Lung microvascular endothelial cell (primary cell): ENCODE results near the gene BICD1. TPM values are rescaled to one million over a fixed set of nuclear protein-coding genes. Genes with fewer than 3 reads are reported as not detected.
A peak's percentile ranks its signal among the peaks of the same experiment; 100 is the strongest.
"Not testable (repeated sequence)": the region's sequence is repeated elsewhere in the genome, so short reads cannot be mapped to it uniquely, and the experiment has no call there.

Source experiments
- DNase-seq, 2 donors: peaks; one replicate each; pipeline versions ENCODE4 v3.0.0 to v3.0.0-alpha.2; 2010; ENCODE audit warnings: low read depth in 2 of 2
- total RNA-seq: library from RNA; depleted of rRNA; stranded (reverse); fragments of >200 nt; gene quantifications from 2 replicates; pipeline ENCODE4 v1.2.1, GENCODE V29; 2014

Gene BICD1
- total RNA-seq, 1 donor from 2014 or later, result 20.2 TPM

DNA sequence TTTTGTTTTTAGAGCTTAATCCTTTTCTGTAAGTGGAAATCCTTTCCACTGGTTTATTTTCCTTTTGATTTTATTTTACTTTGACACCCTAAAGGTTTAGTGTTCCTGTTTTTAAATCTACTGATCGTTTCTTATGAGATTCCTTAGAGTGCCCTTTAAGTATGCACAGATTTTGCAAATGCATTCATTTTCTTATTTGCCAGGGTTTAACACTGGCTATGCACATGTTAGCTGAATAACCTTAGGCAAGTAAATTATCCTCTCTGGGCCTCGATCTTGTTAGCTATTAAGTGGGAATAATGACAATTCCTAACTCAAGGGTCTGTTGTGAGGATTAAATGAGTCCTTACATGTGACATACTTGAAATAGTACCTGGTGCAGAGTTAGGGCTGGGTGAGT, 136.0 kb downstream of the BICD1 start:
- no peak for DNase-seq

DNA sequence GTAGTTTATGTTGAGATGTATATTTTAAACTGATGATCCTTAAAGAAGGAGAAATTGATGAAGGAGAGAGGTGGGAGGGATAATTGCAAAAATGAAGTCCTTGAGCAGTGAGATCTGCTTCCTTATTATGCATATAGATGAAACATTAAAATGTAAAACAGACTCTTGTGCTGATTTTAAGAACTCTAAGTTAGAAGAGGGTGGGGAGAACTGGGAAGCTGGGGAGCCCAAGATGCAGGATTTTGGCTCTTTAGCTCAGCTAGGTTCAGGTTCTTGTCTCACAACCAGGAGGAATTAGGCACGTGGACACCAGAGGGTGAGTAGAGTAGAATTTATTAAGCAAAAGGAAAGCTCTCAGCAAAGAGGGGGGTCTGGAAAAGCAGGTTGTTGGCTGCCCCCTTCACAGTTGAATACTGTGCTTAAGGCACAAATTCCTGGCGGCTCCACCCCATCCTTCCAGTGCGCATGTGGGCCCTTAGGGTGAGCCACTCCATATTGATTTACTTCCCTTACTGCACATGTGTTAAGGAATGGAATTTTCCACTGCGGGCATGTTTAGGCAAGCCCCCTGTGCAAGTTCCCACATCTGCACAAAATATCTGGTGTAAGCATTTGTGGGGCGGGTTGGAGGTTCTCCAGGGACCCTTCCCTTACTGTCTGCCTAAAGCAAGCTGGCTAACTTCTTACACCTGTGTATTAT, 141.9 kb downstream of the BICD1 start:
- DNase-seq, result no peak

DNA sequence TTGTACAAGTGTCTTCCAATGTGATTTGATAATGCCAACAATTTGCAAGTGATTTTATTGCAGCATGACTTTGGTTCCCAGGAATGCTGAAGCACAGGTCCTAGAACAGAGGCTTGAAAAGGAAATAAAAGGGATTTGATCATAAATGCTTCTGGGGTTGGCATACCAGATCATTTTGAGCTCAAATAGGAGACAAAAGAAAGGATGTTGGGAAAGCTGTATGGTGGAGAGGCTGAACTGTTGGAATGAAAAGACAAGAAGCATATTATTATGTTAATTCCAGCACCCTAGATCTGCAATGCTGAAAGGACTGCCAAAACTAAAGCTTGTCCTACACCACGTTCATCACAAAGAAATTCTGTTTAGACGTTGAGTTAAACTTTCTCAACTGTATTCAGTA, 143.1 kb downstream of the BICD1 start:
- DNase-seq, result no peak

GRCh38 chr12:32252199-32253073, 145.8 kb downstream of the BICD1 start:
- no peak for DNase-seq

- DNase-seq, result no peak
Observed at GRCh38 chr12:32253154-32253790, 146.6 kb downstream of the BICD1 start.

DNA sequence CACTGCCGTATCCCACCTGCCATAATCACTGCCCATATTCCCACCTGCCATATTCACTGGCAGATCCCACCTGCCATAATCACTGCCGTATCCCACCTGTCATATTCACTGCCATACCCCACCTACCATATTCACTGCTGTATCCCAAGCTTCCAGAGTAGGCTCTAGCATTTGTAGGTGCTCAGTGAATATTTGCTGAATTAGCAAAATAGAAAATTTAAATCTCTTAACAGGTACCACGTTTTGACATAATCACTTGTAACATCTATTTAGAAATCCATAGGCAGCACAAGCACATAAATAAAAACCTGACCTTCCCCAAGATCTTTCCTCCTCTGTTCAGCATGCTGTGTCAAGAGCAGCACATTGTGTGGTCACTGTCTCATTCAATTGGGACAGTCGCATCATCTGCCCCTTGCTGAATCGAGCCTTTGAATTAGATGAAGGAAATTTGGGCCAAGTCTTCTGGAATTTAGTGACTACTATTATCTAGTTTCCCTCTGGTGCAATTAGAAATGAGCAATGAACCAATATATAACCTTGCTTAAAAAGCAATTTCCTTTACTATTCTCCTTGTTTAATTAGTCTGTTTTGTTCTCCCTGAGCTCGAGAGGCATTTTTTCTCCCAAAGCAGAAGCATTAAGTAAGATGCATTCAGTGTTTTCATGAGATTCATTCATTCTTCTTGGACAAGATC, 147.8 kb downstream of the BICD1 start:
- no peak for DNase-seq

GRCh38 chr12:32255588-32255987, 148.9 kb downstream of the BICD1 start:
- DNase-seq, result no peak

- no peak for DNase-seq
Observed at GRCh38 chr12:32257695-32258496, 151.2 kb downstream of the BICD1 start.

- DNase-seq, result peak in 1 of 2 donors; percentile 21
Observed at GRCh38 chr12:32260696-32261095, 154.0 kb downstream of the BICD1 start.

- peak in 1 of 2 donors; percentile 20 for DNase-seq
Observed at GRCh38 chr12:32261638-32262037, 155.0 kb downstream of the BICD1 start.

DNA sequence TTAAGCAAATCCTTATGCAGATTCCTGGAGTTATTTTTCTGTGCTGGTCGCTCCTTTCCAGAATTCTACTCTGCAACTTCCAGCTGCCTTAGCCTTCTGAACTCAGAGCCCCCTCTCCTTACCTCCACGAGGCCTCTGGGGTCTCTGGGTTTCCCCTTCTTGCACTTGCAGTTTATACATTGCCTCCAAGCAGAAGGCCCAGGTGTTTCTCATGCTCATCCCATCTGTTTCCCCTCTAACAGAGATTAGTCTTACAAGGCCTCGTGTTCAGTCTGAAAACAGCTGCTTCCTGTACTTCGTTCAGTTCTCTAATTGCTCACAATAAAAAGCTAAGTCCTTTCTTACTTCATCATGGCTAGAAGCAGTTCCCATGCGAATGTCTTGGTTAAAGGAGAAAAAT, 158.3 kb downstream of the BICD1 start:
- DNase-seq, result peak in 1 of 2 donors; percentile 94

DNA sequence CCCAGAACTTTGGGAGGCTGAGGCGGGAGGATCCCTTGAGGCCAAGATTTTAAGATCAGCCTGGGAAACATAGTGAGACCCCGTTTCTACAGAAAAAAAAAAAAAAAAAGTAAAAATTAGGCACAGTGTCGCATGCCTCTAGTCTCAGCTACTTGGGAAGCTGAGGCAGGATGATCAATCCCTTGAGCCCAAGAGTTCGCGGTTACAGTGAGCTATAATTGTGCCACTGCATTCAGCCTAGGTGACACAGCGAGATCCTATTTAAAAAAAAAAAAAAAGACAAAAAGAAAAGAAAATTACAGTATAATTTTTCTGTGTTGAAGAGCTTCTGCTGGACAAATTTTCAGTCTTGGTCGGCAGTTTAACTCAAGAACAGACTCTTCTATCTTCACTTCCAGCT, 158.8 kb downstream of the BICD1 start:
- no peak for DNase-seq

GRCh38 chr12:32265951-32266350, 159.3 kb downstream of the BICD1 start:
- no peak for DNase-seq

DNA sequence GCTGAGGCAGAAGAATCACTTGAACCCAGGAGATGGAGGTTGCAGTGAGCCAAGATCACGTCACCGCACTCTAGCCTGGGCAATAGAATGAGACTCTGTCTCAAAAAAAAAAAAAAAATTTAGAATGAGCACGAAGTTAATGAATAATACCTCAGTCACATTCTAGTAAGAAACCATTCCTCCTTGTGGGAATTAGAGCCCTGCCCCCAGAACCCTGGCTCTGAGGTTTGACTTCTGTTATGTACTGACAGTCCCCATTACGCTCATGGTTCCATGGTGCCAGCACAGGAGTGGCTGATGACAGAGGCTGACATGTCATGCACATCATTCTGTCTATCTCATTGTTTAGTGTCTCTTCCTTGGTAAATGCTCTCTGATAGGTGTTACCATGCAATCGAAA, 160.1 kb downstream of the BICD1 start:
- DNase-seq, result no peak

DNA sequence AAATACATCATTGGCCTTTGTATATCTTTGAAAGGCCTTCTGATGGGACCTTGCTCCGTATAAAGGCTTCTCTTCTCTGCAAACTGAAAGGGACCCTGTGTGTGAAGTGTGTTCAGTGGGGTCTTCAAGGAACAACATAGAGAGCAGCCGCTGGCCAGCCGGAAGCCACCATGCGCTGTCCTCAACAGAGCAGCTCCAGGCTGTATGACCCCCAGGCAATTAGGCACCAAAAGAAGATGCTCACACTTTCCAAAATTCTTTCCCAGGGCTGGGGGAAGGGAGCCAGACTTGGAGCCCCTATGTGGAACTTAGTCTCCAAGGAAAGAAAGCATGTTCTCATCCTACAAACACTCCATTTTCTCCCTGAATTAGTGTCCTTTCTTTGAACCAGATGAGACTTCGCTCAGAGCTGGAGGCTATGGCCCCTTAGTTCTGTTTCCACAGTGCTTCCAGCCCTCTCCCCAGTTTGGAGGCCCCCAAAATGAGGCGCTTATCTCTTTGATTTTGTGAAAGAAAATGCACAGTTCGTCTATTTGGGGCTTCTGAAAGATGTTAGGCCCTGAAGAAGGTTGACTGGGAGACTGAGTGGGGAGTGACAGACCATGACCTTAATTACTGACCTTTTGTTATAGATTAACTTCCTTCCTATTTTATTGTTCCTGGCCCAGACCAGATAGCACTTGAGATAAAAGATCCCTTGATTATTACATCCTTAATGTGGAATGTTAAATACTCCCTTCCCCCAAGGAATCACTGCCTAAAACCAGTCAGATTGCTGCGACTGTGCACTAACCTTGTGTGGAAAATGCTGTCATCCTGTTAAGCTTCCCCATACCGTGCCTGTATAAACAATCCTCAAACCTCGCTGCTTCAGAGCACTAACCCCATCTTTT, 164.4 kb downstream of the BICD1 start:
- peak; percentile 77 to 88 for DNase-seq

DNA sequence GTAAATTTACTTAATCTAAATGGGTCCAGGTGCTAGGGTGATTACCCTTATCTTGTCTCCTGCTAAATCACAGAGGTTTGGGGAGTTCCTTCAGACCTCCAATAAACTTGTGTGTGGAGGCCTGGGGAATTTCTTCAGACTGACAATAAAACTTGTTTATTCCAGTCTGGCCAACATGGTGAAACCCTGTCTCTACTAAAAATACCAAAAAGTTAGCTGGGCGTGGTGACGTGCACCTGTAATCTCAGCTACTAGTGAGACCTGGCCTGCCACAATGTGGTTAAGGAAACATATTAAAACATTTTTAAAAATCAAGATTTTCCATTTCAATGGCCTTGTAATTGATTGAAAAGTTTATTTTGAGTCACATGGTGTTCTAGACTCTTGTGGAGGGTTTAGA, 165.8 kb downstream of the BICD1 start:
- no peak for DNase-seq

DNA sequence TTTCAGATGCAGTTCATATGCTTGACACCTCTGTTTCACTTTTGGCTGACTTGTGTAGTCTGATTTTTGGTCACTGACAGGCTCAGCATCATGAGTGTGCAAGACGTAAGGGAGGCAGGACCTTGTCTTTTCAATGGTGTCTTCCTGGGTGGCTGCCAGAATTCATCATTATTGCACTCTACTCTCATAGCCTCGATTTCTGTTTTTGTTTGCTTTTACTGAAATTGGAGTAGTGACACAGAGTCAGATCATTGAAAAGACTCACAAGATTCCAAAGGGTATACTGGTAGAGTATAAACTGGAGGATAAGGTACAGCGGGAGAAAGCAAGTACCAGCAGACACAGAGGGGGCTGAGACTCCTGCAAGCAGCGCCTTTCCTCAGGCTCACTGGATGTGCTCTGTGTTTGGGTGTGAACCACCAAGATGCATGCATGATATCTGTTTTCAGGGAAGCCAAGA, 166.4 kb downstream of the BICD1 start:
- peak in 1 of 2 donors; percentile 28 for DNase-seq

DNA sequence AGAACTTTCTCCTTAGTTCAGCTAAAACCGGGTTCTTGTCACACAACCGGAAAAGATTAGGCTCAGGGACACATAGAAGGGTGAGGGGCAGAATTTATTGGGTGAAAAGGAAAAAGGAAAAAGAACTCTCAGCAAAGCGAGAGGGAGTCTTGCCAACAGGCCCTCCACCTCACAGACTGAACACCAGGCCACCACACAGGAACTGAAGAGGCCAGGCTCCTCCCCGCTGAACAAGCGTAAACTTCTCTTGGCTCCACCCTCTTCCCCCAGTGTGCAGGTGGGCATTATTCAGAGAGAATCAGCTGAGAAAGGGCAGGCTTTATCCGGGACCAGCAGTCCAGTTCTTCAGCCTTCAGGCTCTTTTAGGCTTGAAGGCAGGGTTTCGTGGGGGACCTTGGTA, 167.1 kb downstream of the BICD1 start:
- DNase-seq, result peak; percentile 11 to 24

- DNase-seq, result no peak
Observed at GRCh38 chr12:32274665-32275064, 168.0 kb downstream of the BICD1 start.

- not testable (repeated sequence) for DNase-seq
Observed at GRCh38 chr12:32275520-32275919, 168.9 kb downstream of the BICD1 start.
